ENCODE data around the gene CARD19. TPM values are rescaled to one million over a fixed set of nuclear protein-coding genes. Genes with fewer than 3 reads are reported as not detected.
A peak's percentile ranks its signal among the peaks of the same experiment; 100 is the strongest.

The CARD19 gene
- total and polyA plus RNA-seq, 2 of the 8 experiments (the other 6 are each of a cell fraction or from before 2014, with no cell fraction given): 21.2 to 112 TPM

DNA sequence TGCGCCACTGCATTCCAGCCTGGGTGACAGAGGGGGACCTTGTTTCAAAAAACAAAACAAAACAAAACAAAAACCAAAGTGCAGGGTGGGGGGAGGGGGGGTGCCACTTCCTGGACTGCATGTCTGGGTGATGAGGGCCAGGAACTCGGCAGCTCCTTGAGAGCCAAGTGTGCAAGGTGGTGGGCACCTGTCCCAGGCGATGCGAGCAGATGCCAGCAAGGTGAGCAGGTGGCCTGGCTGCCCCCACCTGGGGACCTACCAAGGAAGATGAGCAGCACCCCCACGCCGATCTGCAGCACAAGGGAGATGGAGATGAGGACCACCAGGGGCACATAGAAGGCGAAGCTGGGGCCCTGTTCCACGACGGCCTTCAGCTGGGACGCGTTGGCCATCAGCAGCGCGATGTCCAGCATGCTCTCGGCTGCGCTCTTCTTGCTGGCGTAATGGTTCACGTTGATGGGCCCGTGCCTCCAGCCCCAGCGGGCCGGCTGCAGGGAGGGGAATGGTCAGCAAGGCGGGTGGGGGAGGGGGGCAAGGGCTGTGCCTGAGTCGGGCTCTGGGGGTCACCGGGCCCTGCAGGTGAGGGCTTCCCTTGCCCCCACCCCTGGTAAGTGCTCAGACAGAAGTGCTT, 30.2 kb downstream of the CARD19 start:
- Histone ChIP-seq H2BK15ac (ENCODE audit: low read length) (no peak overlapping the region; the same call in 1 of the 2 replicates), H3K27ac (ENCODE audit: low read depth, low read length) (no peak overlapping the region), H2AK5ac (ENCODE audit: low read depth, low read length) (no peak overlapping the region), H2BK20ac (ENCODE audit: low read length) (no peak overlapping the region), H4K8ac (ENCODE audit: extremely low read depth, insufficient read depth, low read length) (no peak overlapping the region), H3K27me3 (replicated peaks in 1 of 4; ENCODE audit: control insufficient read depth in 3 of 4, extremely low read depth in 1 of 4, insufficient read depth in 3 of 4, low read length in 3 of 4) (no peaks in the 10 kb centered on the region; a peak in 1 of 7 replicates), H3K4me3 (ENCODE audit: extremely low read depth in 1 of 4, insufficient read depth in 2 of 4, low read depth in 3 of 4, low read length in 4 of 4) (no peak overlapping the region), H3K9me3 (ENCODE audit: insufficient read depth in 2 of 2, low read depth in 1 of 2, low read length in 1 of 2) (no peaks in the 10 kb centered on the region), H2BK5ac (ENCODE audit: low read depth, low read length) (peak overlapping the region; percentile 75; the same call in 1 of the 2 replicates), H2AFZ (ENCODE audit: low read length) (no peak overlapping the region), H3K9ac (replicated peaks in 1 of 4; ENCODE audit: extremely low read depth in 1 of 4, low read depth in 3 of 4, low read length in 3 of 4) (no peak overlapping the region), H4K20me1 (replicated peaks in 1 of 2; ENCODE audit: control insufficient read depth in 1 of 2, insufficient read depth in 2 of 2, low read length in 2 of 2) (peaks cover 0 to 18% of the 10 kb centered on the region in 2 experiments), H3K79me1 (ENCODE audit: low read depth, low read length) (peaks cover 5% of the 10 kb centered on the region), H3K36me3 (ENCODE audit: control insufficient read depth in 2 of 4, insufficient read depth in 4 of 4, low read length in 3 of 4) (peaks cover 0 to 4% (median 0%) of the 10 kb centered on the region in 4 experiments; a peak in 1 of 8 replicates), H2BK120ac (replicated peaks; ENCODE audit: low read depth, low read length) (no peak overlapping the region), H3K14ac (ENCODE audit: insufficient read length) (no peak overlapping the region), H3K56ac (replicated peaks; ENCODE audit: insufficient read length, low read depth, low read length) (no peak overlapping the region), H3K18ac (ENCODE audit: extremely low read depth, low read length) (no peak overlapping the region; the same call in 1 of the 2 replicates), H3K4me2 (ENCODE audit: insufficient read depth in 1 of 2, low read depth in 2 of 2, low read length in 2 of 2) (no peak overlapping the region), H3K4me1 (replicated peaks in 1 of 4; ENCODE audit: control insufficient read depth in 3 of 4, insufficient read depth in 4 of 4, low read length in 3 of 4) (peaks cover 0 to 14% (median 10%) of the 10 kb centered on the region in 4 experiments; a peak in 6 of 7 replicates), H4K5ac (ENCODE audit: insufficient read length, low read depth, low read length) (no peak overlapping the region), H3K4ac (replicated peaks; ENCODE audit: insufficient read length, low read depth, low read length) (peak overlapping the region; percentile 95), H3K23ac (ENCODE audit: insufficient read length) (no peak overlapping the region), H3K79me2 (ENCODE audit: control insufficient read depth in 1 of 2, insufficient read depth in 2 of 2, low read length in 2 of 2) (peaks cover 0 to 4% of the 10 kb centered on the region in 2 experiments; a peak in 1 of 4 replicates), H3K23me2 (ENCODE audit: low read depth, low read length) (0 out of 2 replicates have a peak, but pooled peaks cover 1% of the 10 kb centered on the region), H2BK12ac (ENCODE audit: low read depth, low read length) (no peak overlapping the region; the same call in 1 of the 2 replicates), H4K91ac (replicated peaks; ENCODE audit: insufficient read length, low read length) (peak overlapping the region; percentile 65)
- POLR2A ChIA-PET (ENCODE audit: partially characterized antibody): no interaction called here
- TF ChIP-seq KDM4A (IDR thresholded peaks at IDR 0.05; ENCODE audit: low read depth, low read length, severe bottlenecking) (no peak), CHD1 (IDR thresholded peaks at IDR 0.05; ENCODE audit: low read depth, low read length) (no peak), CEBPB (IDR thresholded peaks at IDR 0.05; ENCODE audit: low read depth, low read length) (no peak)
- CTCF ChIA-PET (ENCODE audit: partially characterized antibody): interaction anchor here (1.0 to 1.6 kb wide), 6 partner anchors 11 to 39 kb away, joined by 3 to 9 read pairs (median 4); no protein-coding TSS in a partner anchor
- DNase-seq (ENCODE audit: low read depth in 1 of 2, low spot score in 2 of 2): no peak
- no peak for FAIRE-seq
- WGBS, 2 experiments (ENCODE audit: extremely low coverage in 1 of 2, insufficient coverage in 1 of 2, insufficient read length in 1 of 2, insufficient replicate concordance in 2 of 2, low coverage in 1 of 2, low lambda C conversion rate in 2 of 2, missing lambda C conversion rate in 1 of 2): 85% methylated on average over 20 of the region's 23 CpGs; no CpG with 5 or more reads in 1 of the 2 experiments

Data from H1 (cell line).